Endothelial cell of umbilical vein (primary cell): Measurements from ENCODE around the gene FAM83E. TPM values are rescaled to one million over a fixed set of nuclear protein-coding genes. Genes with fewer than 3 reads are reported as not detected.

ENCODE experiments used
- BruUV-seq: library from RNA; stranded (reverse); fragments of 400-500 nt; replicated peaks from 2 replicates; lab custom pipeline; 2021; lab: Mats Ljungman, UMichigan
- CTCF ChIA-PET: fragments of 300-600, 350-600 bp; sonication (Branson Sonifier 250); formaldehyde crosslinking; loops from one replicate; lab custom pipeline; 2021; ENCODE audit warnings: antibody characterized with exemption, inconsistent platforms; lab: Charles Lee
- POLR2A ChIA-PET: fragments of 300-600, 350-600 bp; sonication (Branson Sonifier 250); formaldehyde crosslinking; loops from one replicate; lab custom pipeline; 2021; ENCODE audit warnings: antibody characterized with exemption, inconsistent platforms; lab: Charles Lee
- DNase-seq: peaks from one replicate; pipeline ENCODE4 v3.0.0-alpha.2; 2011; ENCODE audit warnings: low read depth, low spot score
- FAIRE-seq: peaks from 2 replicates; lab custom pipeline; 2011; peaks lifted over from hg19 to GRCh38; lab: Jason Lieb, UNC
- H2AFZ ChIP-seq: 2 replicates; pipeline ENCODE4 v1.6.0; 2012; ENCODE audit warnings: low read depth, low read length, control low read depth, inconsistent platforms
- H3K27ac ChIP-seq: 2 replicates; pipeline ENCODE4 v1.5.1; 2011; ENCODE audit warnings: low read depth, mild to moderate bottlenecking, control low read depth, low read length, moderate library complexity; ENCODE audit not compliant: insufficient read depth
- H3K27me3 ChIP-seq, 2 experiments: 2 replicates each; pipeline versions ENCODE4 v1.6.0 to v1.6.1; 2011; ENCODE audit warnings: low read length in 2 of 2, mixed read lengths in 1 of 2; ENCODE audit not compliant: control insufficient read depth in 2 of 2, insufficient read depth in 2 of 2
- H3K36me3 ChIP-seq, 2 experiments: 2 replicates in 1 of 2; 3 replicates in 1 of 2; pipeline ENCODE4 v1.5.1; 2011; ENCODE audit warnings: low read length in 2 of 2, mild to moderate bottlenecking in 1 of 2, moderate library complexity in 1 of 2; ENCODE audit not compliant: control insufficient read depth in 2 of 2, insufficient read depth in 2 of 2; ENCODE audit errors: extremely low read depth in 1 of 2
- H3K4me1 ChIP-seq: 3 replicates; pipeline ENCODE4 v1.5.1; 2011; ENCODE audit warnings: mild to moderate bottlenecking, low read length; ENCODE audit not compliant: control insufficient read depth, insufficient read depth; ENCODE audit errors: extremely low read depth
- H3K4me2 ChIP-seq: 2 replicates; pipeline ENCODE4 v1.6.1; 2011; ENCODE audit warnings: low read length, control low read depth, mixed read lengths; ENCODE audit not compliant: insufficient read depth
- H3K4me3 ChIP-seq, 3 experiments: fragments of 200-600 bp in 1 of 3; sonication (generic), shearing (Covaris generic) in 1 of 3; replicated peaks in 1 of 3; 2 replicates each; pipeline ENCODE4 v1.5.1; 2011 to 2016; ENCODE audit warnings: control low read depth in 3 of 3, low read length in 3 of 3, mild to moderate bottlenecking in 2 of 3, inconsistent platforms in 1 of 3, low read depth in 1 of 3, moderate library complexity in 1 of 3; ENCODE audit not compliant: insufficient read depth in 1 of 3
- H3K79me2 ChIP-seq: 2 replicates; pipeline ENCODE4 v1.6.0; 2012; ENCODE audit warnings: low read length, inconsistent platforms; ENCODE audit not compliant: control insufficient read depth, insufficient read depth
- H3K9ac ChIP-seq: replicated peaks from 2 replicates; pipeline ENCODE3; 2011; ENCODE audit warnings: low read length, control low read depth; ENCODE audit not compliant: insufficient read depth; ENCODE audit errors: extremely low read depth
- H3K9me1 ChIP-seq: replicated peaks from 3 replicates; pipeline ENCODE4 v1.6.0; 2011; ENCODE audit warnings: mild to moderate bottlenecking, low read length; ENCODE audit not compliant: control insufficient read depth, insufficient read depth; ENCODE audit errors: extremely low read depth
- H3K9me3 ChIP-seq: replicated peaks from 2 replicates; pipeline ENCODE4 v1.5.1; 2012; ENCODE audit warnings: low read length, inconsistent platforms; ENCODE audit not compliant: control insufficient read depth, insufficient read depth
- H4K20me1 ChIP-seq: replicated peaks from 2 replicates; pipeline ENCODE3; 2011; ENCODE audit warnings: mild to moderate bottlenecking, low read length; ENCODE audit not compliant: control insufficient read depth, insufficient read depth; ENCODE audit errors: extremely low read depth
- EZH2 ChIP-seq: IDR thresholded peaks from 2 replicates; pipeline ENCODE4 v1.6.1; 2012; ENCODE audit warnings: borderline replicate concordance, low read depth, mild to moderate bottlenecking, moderate library complexity, low read length, inconsistent platforms; ENCODE audit not compliant: severe bottlenecking
- FOS ChIP-seq: IDR thresholded peaks from 2 replicates; pipeline ENCODE4 v1.6.1; 2011; ENCODE audit warnings: mild to moderate bottlenecking, low read length, moderate library complexity, borderline replicate concordance; ENCODE audit not compliant: insufficient read depth
- JUN ChIP-seq: IDR thresholded peaks from 2 replicates; pipeline ENCODE4 v1.6.1; 2011; ENCODE audit warnings: borderline replicate concordance, low read depth; ENCODE audit not compliant: insufficient read length, insufficient read depth
- dilution Hi-C: fragments of 300-500 bp; cut with MboI; formaldehyde crosslinking; loops from one replicate; pipeline ENCODE4 v1.15.0; 2019; ENCODE audit warnings: low sequenced_read_pairs; ENCODE audit not compliant: extremely low pct_ligation_motif_present
- intact Hi-C: fragments of 100-400 bp; cut with micrococcal nuclease; formaldehyde crosslinking; loops from one replicate; pipeline ENCODE4 v1.10.0; 2022
- polyA plus RNA-seq, 4 experiments: library from polyadenylated mRNA; depleted of rRNA in 3 of 4; stranded (reverse) in 3 of 4; unstranded in 1 of 4; fragments of >200 nt; gene quantifications; 2 replicates each; pipeline versions ENCODE4 v1.2.1 to v1.2.3, GENCODE V29; 2011 to 2012; ENCODE audit warnings: missing spikeins in 1 of 4
- total RNA-seq: library from RNA; stranded (reverse); gene quantifications from 2 replicates; pipeline ENCODE4 v1.2.3, GENCODE V29; 2021

FAM83E gene
- total and polyA plus RNA-seq, 2 donors (not counting 3 experiments of a cell fraction or from before 2014, with no cell fraction given), result 0.04 to 1.7 TPM

DNA sequence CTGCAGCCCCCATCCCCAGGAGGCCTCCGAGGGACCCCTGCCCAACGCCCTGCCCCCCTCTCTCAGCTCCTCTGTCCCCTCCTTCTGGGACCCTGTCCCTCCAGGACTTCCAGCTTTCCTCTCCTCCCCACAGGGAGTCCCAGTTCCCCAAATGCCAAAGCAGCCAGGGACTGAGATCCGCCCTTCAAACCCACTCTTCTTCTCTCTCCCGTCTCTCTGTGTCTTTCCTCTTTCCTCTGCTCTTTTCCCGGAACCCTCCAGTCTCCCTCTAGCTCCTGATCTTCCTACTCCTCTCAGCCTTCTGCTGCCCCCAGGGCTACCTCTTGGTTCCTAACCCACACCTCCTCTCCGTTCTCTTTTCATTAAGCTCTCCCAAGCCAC, 30.7 kb upstream of the FAM83E start:
- Histone ChIP-seq H3K4me1 (peaks cover 9% of the 10 kb centered on the region), H3K9ac (no peak overlapping the region), H2AFZ (peak overlapping the region; percentile 36), H3K36me3 (no peaks in the 10 kb centered on the region), H3K9me1 (no peaks in the 10 kb centered on the region), H3K27ac (no peak overlapping the region), H4K20me1 (no peaks in the 10 kb centered on the region), H3K4me2 (peak overlapping the region; percentile 72), H3K9me3 (no peaks in the 10 kb centered on the region), H3K27me3 (peaks cover 0 to 2% of the 10 kb centered on the region in 2 experiments), H3K79me2 (no peaks in the 10 kb centered on the region), H3K4me3 (peak overlapping the region in 1 of 3 experiments; percentile 40)
- DNase-seq (no peak), FAIRE-seq (no peak)
- intact Hi-C loops (no loop called here), dilution Hi-C loops (no loop called here)
- POLR2A ChIA-PET, result interaction anchor here (0.6 to 1.7 kb wide), 4 partner anchors 26 to 166 kb away, joined by 3 to 7 read pairs (median 3); partner anchors contain the start of genes IZUMO1, RPL18 and SPHK2
- BruUV-seq, result no TSS peak
- no peak for TF ChIP-seq FOS
- TF ChIP-seq EZH2, result peak; percentile 52
- CTCF ChIA-PET, result interaction anchor here (0.6 to 2.7 kb wide), 25 partner anchors 10 to 325 kb away, joined by 3 to 41 read pairs (median 8); partner anchors contain the start of genes FUT2, HSD17B14, IZUMO1 and NTN5

DNA sequence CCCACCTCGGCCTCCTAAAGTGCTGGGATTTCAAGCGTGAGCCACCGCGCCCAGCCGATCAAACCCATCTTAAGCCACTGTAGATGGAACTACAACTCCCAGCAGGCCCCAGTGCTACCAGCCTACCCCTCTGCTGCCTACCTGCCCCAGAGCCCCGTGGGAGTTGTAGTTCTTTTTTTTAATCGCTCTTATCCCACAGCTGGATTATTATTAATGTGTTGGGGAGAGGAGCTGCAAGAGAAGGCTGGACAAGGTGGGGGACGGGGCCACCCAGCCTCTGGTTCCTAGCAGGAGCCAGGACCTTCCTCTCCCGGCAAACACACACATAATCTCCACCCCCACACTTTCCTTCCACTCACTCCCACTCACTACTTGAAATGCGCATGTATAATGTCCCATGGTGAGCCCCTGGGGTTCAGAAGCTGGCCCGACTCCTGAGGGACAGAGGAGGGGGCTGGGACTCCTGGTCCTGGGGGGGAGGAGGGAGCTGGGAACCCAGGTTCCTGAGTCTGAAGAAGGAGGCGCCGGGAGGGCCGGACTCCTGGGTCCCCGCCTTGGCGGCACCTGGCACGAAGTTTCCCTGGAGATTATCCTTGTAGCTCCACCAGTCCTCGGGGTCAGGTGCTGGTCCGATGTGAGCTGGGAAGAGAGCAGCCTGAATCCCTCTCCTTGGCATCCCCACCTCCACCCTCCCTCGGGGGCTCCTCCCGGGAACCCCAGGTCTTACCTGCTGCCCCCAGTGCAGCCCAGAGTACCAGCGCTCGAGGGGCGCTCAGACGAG, 30.2 kb upstream of the FAM83E start:
- no TSS peak for BruUV-seq
- FAIRE-seq, result peak; percentile 70
- CTCF ChIA-PET, result interaction anchor here (0.8 to 2.7 kb wide), 21 partner anchors 12 to 326 kb away, joined by 3 to 41 read pairs (median 11); partner anchors contain the start of genes HSD17B14, IZUMO1, NTN5 and RPL18

More for the DNA sequence above, 30.2 kb upstream of the FAM83E start:
- POLR2A ChIA-PET, result interaction anchor here (1.1 to 1.7 kb wide), 3 partner anchors 26 to 102 kb away, joined by 3 to 7 read pairs (median 3); partner anchors contain the start of genes IZUMO1, RPL18 and SPHK2
- peak; percentile 74 for DNase-seq
- Histone ChIP-seq H3K4me2 (no peak overlapping the region), H3K9me1 (no peaks in the 10 kb centered on the region), H3K9ac (no peak overlapping the region), H3K27ac (no peak overlapping the region), H3K9me3 (no peaks in the 10 kb centered on the region), H4K20me1 (no peaks in the 10 kb centered on the region), H3K79me2 (no peaks in the 10 kb centered on the region), H3K4me3 (peak overlapping the region in 1 of 3 experiments; percentile 40), H3K36me3 (no peaks in the 10 kb centered on the region), H3K4me1 (peaks cover 9% of the 10 kb centered on the region), H2AFZ (peak overlapping the region; percentile 58), H3K27me3 (peaks cover 0 to 2% of the 10 kb centered on the region in 2 experiments)
- TF ChIP-seq JUN (no peak), EZH2 (no peak)
- dilution Hi-C loops, result no loop called here
- intact Hi-C loops, result no loop called here
